Measurements from ENCODE around the gene TREM2.

The TREM2 gene

GRCh38 chr6:41182069-41183034 is 19.4 kb upstream of the TREM2 start:
- DNase-seq, result peak; percentile 69

- no peak for DNase-seq
Measured at GRCh38 chr6:41181566-41181965, 18.6 kb upstream of the TREM2 start.

DNA sequence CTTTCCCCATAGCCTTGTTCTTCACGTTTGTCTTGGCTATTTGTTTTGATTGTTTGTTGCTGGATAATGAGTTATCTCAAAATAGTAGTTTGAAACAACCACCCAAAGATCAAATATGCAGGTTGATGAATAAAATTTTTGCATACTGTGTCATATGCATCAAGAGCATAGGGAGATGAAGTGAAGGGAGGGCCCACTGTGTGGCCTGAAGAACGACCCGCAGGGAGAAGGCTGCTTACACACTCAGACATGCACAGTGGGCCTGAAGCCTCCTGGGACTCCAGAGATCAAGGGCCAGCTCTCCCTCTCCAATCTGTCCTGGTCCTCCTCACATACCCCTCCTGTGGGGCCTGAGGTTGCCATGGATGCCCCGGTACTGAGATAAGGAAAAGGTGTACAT is 16.2 kb upstream of the TREM2 start:
- no peak for DNase-seq

DNA sequence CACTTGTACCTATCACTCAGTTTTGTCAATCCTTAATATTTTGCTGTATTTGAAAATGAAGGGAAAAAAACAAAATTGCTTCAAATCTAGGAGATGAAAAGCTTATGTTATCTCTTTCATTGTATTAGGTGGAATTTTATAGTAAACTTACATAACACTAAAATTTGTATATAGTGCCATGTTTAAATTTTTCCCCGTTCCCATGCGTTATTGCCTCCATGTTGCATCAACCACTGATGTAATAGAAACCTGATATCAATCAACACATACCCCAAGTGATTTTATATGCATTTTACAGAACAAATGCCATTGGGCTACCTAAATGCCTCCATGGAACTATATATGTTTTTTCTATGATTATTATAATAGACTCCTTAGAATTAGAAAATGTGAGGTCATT is 14.8 kb upstream of the TREM2 start:
- DNase-seq, result no peak

DNA sequence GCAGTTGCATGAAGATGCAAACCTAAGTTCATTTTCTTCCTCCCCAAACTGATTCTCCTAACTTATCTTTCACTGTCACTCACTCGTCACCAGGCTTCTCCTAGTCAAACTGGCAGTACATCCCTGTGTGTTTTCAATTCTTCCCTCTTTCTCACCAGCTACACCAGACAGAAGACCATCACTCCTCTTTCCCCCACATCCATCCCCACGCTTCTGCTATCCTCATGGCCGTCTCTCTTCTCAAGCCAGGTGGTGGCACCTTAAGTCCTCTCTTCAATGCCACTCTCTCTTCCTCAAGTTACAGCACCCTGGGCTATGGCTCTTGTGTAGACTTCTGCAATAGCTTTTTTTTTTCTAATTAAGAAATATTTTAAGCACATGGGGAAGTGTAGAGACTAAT is 14.4 kb upstream of the TREM2 start:
- no peak for DNase-seq

DNA sequence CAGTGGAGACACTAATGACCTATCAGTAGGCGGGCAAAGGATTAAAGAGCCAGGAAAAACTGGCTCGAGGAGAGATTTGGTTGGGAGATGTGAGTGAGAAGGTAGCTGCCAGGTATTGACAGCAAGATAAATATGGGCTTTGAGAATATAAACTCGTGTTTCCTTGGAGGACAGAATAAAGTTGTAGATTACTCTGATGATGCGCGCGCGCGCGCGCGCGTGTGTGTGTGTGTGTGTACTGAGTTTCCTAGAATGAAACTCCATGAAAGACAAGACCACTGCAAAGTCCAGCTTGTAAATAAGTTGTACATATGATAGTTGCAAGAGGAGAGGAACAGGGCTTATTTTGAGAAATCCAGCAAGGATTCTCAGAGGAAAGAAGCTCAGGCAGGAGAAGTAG is 13.3 kb upstream of the TREM2 start:
- DNase-seq, result no peak

DNA sequence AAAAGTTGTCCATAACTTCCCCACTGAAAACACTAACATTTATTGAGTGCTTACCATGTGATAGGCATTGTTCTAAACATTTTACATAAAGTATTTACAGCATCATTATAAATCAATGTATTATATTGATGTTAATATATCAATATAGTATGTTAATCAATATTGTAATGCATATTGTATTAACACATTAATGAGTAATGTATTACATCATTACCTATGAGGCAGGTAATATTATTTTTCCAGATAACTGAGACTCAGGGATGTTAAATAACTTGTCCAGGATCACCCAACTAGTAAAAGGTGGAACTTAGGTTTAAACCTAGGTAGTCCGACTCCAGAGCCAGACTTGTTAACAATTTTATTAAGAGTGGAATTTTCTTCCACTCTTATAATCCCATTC is 12.2 kb upstream of the TREM2 start:
- no peak for DNase-seq

GRCh38 chr6:41174610-41175009 is 11.7 kb upstream of the TREM2 start:
- DNase-seq, result no peak

DNA sequence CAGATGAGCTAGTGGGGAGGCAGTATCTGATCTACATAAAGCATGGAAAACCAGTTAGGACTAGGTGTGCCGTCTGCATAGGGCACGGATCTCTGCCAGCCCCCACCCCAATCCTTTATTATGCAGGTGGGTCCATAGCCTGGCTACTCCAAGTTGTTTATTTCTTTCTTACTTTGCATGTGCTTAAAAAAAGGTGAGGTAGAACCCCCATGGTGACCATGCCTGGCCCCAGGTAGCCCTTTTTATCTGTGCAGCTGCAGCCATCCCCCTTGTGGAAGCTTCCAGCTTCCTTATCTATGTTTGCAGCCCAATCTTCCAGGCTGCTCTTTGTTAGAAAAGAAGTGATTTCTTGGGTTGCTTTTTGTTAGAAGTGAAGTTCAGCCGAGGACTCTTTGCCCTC is 9.0 kb upstream of the TREM2 start:
- no peak for DNase-seq

DNA sequence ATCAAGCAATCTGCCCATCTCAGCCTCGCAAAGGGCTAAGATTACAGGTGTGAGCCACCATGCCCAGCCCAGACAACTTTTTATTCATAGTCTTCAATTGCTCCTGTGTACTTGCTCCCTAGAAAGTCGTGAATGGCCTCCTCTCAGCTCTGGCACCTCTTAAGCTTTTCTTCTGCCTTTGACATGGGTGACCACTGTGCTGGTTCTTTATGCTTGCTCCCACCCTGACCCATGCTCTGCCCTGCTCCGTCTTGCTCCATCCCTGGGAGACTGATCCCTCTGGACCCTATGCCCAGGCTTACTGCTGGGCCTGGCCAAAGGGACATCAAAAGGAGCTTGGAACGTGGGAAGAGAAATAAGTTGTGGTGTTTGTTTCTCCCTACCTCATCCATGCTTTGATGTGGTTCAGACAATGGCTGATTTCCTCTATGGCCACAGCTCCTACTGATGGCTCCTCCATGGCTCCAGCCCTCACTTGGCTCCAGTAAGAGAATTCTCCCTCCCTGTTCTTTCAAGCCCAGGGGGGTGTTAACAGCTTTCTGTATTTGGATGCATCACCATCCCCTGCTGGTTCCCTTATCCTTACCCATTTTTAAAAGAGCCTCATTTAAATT is 7.7 kb upstream of the TREM2 start:
- no peak for DNase-seq

DNA sequence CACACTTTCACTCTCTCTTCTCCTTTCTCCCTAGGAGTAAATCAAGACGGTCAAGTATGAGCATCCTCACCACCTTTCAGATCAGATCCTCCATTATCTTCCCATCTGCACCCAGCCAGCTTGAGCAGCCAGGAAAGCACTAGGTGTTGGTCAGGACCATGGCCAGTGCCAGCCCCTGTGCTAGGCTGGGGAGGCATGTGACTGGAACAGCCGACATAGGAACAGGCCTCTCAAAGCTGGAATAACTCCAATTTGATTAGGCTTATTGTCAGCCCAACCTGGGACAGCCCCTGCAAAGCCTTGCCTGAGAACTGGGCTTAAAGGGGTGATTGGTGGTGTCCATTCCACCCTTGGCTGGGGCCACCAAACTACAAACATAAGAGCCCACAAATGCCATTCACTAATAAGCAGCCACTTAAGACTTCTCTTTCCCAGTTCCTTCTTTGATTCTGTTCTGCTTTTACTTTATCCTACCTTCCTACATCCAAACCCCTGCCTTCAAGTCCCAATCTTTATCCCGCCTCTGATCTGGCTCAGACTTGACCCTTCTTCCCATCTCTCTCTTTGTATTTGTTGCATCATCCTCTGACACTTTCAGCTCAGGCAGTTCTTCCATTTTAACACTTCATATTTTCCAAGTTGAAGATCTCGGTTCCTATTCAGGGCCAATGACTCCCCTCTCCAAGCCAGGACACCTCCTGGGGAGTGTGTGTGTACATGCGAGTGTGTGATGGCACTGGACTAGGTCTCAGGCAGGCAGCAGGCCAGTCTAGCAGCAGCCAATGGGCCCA is 4.5 kb upstream of the TREM2 start:
- no peak for DNase-seq

GRCh38 chr6:41164551-41165120 is 1.7 kb upstream of the TREM2 start:
- no peak for DNase-seq

- DNase-seq, result no peak
Measured at GRCh38 chr6:41163419-41163717, 452 bp upstream of the TREM2 start.

GRCh38 chr6:41161851-41162552 is 914 bp downstream of the TREM2 start:
- DNase-seq, result no peak

- DNase-seq, result no peak
Measured at GRCh38 chr6:41161380-41161779, 1.5 kb downstream of the TREM2 start.

DNA sequence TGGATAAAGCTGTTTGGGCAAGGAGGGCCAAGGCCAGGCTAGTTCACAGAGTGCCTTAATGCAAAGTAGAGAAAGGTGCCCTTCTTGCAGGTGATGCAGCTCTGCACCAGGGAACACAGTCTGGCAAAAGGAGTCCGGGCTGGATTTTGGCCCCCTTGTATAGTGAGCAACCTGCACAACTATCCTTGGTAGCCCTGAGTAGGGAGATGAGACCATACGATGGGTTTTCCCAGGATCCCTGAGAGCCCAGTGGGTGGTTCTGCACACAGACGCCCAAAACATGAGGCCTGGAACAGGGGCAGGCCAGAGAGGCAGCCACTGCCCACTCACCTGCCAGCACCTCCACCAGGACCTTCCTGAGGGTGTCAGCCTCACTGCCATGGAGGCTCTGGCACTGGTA is 2.0 kb downstream of the TREM2 start:
- no peak for DNase-seq

DNA sequence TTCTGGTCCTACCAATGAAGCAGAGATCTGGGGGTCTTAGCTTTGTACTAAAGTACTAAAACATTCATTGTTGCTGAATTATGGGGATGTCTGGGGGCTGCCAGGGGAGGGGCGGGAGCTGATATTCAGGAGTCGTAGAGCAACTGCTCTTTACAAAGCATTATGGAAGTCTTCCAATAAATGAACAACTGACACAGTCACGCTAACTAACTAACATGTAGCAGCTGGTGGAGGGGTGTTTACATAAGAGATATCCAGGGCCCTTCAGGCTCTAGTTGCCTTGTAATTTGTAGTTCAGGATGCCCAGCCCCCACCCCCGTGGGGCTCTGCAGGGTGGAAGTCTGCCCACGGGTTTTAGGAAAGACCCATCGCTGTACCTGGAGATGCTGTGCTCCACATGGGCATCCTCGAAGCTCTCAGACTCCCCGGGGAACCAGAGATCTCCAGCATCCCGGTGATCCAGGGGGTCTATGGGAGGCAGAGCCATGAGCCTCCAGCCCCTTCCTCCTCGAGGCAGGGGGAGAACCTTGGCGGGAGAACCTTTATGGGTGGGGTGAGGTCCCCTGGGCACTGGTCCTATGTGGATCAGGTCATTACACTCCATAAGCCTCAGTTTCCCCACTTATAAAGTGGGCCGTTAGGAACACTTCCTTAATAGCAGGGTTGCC is 3.4 kb downstream of the TREM2 start:
- no peak for DNase-seq

DNA sequence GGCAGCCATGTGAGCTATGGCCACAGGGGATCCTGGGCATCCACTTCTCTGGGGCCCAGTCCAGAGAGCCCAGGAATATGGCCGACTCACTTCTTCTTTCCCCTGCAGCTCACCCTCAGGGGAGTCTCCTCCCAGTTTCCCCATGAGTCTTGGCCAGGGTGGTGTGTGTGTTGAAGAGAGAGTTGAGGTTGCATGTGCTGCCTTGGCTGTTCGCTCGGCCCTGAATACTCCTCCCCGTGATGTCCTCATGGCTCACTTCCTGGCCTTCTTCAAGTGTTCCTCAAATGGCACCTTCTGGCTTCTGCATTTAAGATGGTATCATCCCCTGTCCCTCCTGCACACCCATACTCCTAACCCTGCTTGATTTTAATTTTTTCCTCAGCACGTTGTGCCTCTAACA is 5.6 kb downstream of the TREM2 start:
- no peak for DNase-seq

- DNase-seq, result no peak
Measured at GRCh38 chr6:41156771-41157170, 6.1 kb downstream of the TREM2 start.

GRCh38 chr6:41156001-41156400 is 6.9 kb downstream of the TREM2 start:
- DNase-seq, result no peak

DNA sequence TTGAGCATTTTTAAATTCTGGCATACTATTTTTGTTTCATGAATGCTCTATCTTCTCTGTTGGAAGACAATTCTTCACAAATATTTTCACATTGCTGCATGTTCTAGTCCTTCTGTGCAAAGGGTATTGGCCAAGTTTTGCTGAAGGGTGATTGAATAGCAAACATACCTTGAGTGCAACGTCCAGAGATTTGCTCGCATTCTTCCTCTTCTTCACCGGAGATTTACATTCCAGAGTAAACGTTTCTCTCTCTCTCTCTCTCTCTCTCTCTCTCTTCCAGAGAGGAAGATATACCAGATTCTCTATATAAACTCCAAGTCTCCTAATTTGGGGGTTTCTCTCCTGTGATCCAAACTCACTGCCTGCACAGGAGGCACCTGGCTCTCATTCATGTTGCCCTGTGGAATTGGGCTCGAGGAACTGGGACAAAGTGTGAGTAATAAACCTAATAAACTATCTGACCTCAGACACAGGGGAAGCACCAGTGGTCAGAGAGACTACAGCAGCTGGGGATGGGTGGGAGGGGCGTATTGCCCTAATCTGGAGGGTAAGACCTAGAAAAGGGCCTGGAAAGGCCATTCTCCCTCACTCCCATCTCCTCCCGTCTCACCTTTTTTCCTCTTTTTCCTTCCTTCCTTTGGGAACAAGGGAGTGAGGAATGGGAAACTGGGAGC is 7.6 kb downstream of the TREM2 start:
- no peak for DNase-seq
